ENCODE results near the gene FAM131A.

FAM131A gene

GRCh38 chr3:184311633-184312032 is 25.8 kb upstream of the FAM131A start:
- no peak for TF ChIP-seq POLR2AphosphoS5 (IDR thresholded peaks at IDR 0.05; ENCODE audit: low read depth, low read length)
- TF ChIP-seq SIN3A (IDR thresholded peaks at IDR 0.05; ENCODE audit: borderline replicate concordance, insufficient read depth, low read length) = no peak
- no peak for TF ChIP-seq FOXP2 (optimal IDR thresholded peaks at IDR 0.05; ENCODE audit: borderline replicate concordance, extremely low read depth, extremely low read length, insufficient read depth)
- TF ChIP-seq REST (IDR thresholded peaks at IDR 0.05; ENCODE audit: insufficient read depth in 1 of 2, low read depth in 2 of 2, low read length in 2 of 2) = no peak

GRCh38 chr3:184314363-184314699 is 23.1 kb upstream of the FAM131A start, which contains the start of gene EIF4G1:
EIF4G1 (plus strand) TSS chr3:184314606; CDS start chr3:184315797, 1,191 bp downstream.
- TF ChIP-seq SIN3A (IDR thresholded peaks at IDR 0.05; ENCODE audit: borderline replicate concordance, insufficient read depth, low read length) (no peak), POLR2AphosphoS5 (IDR thresholded peaks at IDR 0.05; ENCODE audit: low read depth, low read length) (peak; percentile 72), REST (IDR thresholded peaks at IDR 0.05; ENCODE audit: insufficient read depth in 1 of 2, low read depth in 2 of 2, low read length in 2 of 2) (peak in 1 of 2 experiments; percentile 4; a peak in 1 of 4 replicates), TAF1 (IDR thresholded peaks at IDR 0.05; ENCODE audit: borderline replicate concordance, insufficient read depth, low read length) (0 out of 2 replicates have a peak, but pooled peaks have one; percentile 61), FOXP2 (optimal IDR thresholded peaks at IDR 0.05; ENCODE audit: borderline replicate concordance, extremely low read depth, extremely low read length, insufficient read depth) (peak; percentile 31)

- TF ChIP-seq POLR2AphosphoS5 (IDR thresholded peaks at IDR 0.05; ENCODE audit: low read depth, low read length) (no peak), REST (IDR thresholded peaks at IDR 0.05; ENCODE audit: insufficient read depth in 1 of 2, low read depth in 2 of 2, low read length in 2 of 2) (no peak), SIN3A (IDR thresholded peaks at IDR 0.05; ENCODE audit: borderline replicate concordance, insufficient read depth, low read length) (no peak), FOXP2 (optimal IDR thresholded peaks at IDR 0.05; ENCODE audit: borderline replicate concordance, extremely low read depth, extremely low read length, insufficient read depth) (no peak), TAF1 (IDR thresholded peaks at IDR 0.05; ENCODE audit: borderline replicate concordance, insufficient read depth, low read length) (no peak)
Measured at GRCh38 chr3:184314700-184315542, 22.5 kb upstream of the FAM131A start.

GRCh38 chr3:184315543-184315867 is 21.9 kb upstream of the FAM131A start:
- TF ChIP-seq REST (IDR thresholded peaks at IDR 0.05; ENCODE audit: insufficient read depth in 1 of 2, low read depth in 2 of 2, low read length in 2 of 2) = no peak
- no peak for TF ChIP-seq FOXP2 (optimal IDR thresholded peaks at IDR 0.05; ENCODE audit: borderline replicate concordance, extremely low read depth, extremely low read length, insufficient read depth)
- no peak for TF ChIP-seq TAF1 (IDR thresholded peaks at IDR 0.05; ENCODE audit: borderline replicate concordance, insufficient read depth, low read length)
- no peak for TF ChIP-seq SIN3A (IDR thresholded peaks at IDR 0.05; ENCODE audit: borderline replicate concordance, insufficient read depth, low read length)
- no peak for TF ChIP-seq POLR2AphosphoS5 (IDR thresholded peaks at IDR 0.05; ENCODE audit: low read depth, low read length)
